ENCODE measurements around the gene IL1B.

Gene IL1B

DNA sequence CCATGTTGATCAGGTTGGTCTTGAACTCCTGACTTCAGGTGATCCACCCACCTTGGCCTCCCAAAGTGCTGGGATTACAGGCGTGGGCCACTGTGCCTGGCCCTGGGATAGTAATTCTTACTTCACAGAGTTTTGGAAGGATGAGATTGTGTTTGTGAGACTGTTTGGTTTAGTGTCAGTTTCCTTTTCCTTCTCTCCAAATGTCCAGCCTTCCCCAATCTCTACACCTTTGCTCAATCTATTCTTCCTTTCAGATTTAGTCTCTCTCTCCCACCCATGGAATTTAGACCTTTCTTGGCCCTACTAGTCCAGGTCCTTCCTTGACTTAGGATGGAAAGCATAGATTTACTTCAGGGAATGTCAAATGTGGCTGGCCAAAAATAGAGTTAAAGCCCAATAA lies 40.1 kb downstream of the IL1B start:
- no peak for DNase-seq (ENCODE audit: low read depth)

DNA sequence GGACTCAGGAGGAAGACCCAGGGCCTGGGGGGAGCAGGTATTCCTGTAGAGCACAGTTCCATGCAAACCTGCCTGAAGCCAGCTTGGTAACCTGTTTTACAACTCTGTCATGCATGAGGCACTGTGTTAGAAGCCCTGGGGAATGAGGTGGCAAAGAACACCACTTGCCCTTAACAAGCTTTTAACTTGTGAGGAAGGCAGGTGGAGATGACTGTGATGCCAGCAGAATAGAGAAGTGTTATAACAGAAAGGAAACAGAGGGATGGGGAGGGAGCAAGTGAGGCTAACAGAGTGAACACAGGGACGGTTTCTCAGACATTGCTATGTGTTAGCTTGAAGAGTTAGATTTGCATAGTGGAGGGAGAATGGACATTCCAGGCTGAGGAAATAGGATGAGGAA lies 40.8 kb downstream of the IL1B start:
- TF ChIP-seq, protein P1, sequence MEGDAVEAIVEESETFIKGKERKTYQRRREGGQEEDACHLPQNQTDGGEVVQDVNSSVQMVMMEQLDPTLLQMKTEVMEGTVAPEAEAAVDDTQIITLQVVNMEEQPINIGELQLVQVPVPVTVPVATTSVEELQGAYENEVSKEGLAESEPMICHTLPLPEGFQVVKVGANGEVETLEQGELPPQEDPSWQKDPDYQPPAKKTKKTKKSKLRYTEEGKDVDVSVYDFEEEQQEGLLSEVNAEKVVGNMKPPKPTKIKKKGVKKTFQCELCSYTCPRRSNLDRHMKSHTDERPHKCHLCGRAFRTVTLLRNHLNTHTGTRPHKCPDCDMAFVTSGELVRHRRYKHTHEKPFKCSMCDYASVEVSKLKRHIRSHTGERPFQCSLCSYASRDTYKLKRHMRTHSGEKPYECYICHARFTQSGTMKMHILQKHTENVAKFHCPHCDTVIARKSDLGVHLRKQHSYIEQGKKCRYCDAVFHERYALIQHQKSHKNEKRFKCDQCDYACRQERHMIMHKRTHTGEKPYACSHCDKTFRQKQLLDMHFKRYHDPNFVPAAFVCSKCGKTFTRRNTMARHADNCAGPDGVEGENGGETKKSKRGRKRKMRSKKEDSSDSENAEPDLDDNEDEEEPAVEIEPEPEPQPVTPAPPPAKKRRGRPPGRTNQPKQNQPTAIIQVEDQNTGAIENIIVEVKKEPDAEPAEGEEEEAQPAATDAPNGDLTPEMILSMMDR (IDR thresholded peaks at IDR 0.05; ENCODE audit: insufficient read depth, low read depth, low read length, missing control alignments) = peak; percentile 20
- H3K4me3 ChIP-seq (ENCODE audit: low read length) = no peak overlapping the region
- DNase-seq (ENCODE audit: low read depth) = peak; percentile 99

More for the DNA sequence above, 40.1 kb downstream of the IL1B start:
- TF ChIP-seq, protein P1 (IDR thresholded peaks at IDR 0.05; ENCODE audit: insufficient read depth, low read depth, low read length, missing control alignments) = no peak
- no peak overlapping the region for H3K4me3 ChIP-seq (ENCODE audit: low read length)

DNA sequence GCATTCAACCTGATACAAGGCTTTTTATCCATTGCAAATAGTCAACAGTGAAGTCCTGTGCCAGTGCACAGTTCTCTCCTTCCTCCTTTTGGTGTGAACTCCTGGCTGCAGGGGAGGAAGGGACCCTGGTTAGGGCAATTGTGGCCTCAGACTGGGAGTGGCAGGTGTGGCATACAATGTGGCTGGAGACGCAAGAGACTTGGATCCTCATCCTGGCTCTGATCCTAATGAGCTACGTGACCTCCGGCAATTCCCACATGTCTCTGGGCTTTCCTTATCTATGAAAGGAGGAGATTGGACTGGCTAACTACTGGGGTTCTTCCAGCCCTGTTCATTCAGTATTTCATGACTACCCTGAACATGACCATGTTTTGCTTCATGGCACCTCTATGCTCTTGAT lies 41.7 kb downstream of the IL1B start:
- no peak for DNase-seq (ENCODE audit: low read depth)
- TF ChIP-seq, protein P1 (IDR thresholded peaks at IDR 0.05; ENCODE audit: insufficient read depth, low read depth, low read length, missing control alignments) = no peak
- H3K4me3 ChIP-seq (ENCODE audit: low read length) = no peak overlapping the region

DNA sequence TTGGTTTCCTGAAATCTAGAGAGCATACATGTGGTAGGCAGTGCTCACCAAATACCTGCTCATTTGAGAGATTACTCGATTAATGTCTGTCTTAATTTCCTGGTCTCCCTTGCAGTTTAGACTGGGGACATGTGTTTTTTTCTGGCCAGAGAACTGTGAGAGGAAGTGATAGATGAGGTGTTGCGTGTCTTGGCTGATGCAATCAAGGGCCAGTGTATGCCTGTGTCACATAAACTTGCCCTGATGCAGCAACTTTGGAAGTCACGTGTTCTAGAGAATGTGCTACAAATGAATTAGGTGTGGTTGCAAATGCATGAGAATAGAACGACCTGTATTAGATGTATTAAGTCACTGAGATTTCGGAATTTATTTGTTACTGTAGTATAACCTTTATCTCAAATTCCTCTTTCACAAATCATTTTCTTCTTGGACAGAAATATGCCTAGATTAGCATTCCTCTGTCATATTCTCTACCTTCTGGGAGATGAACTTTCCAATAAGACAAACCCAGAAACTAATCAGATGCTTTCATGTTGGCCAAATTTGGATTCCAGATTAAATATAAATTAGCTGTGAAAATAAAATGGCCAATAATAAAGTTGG lies 42.3 kb downstream of the IL1B start:
- TF ChIP-seq, protein P1 (IDR thresholded peaks at IDR 0.05; ENCODE audit: insufficient read depth, low read depth, low read length, missing control alignments) = no peak
- DNase-seq (ENCODE audit: low read depth) = peak; percentile 99
- no peak overlapping the region for H3K4me3 ChIP-seq (ENCODE audit: low read length)

DNA sequence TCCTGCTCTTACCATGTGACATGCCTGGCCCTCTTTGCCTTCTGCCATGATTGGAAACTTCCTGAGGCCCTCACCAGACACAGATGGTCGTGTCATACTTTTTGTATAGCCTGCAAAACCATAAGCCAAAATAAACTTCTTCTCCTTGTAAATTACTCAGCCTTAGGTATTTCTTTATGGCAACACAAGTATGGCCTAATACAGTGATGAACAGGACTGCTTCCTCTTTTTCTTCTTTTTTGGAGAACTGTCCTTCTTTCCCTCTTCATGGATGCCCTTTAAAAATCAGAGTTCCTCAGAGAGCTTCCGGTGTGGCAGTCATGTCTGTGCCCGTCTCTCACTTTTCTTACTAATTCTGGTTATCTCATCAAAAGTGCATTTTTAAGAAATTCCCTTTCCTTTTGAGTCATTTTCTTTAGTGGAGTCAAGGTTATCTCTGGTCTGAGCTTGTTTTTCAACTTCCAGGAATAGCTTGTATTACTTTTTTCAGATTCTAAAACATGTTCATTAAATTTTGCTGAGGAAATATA lies 43.1 kb downstream of the IL1B start:
- peak; percentile 80 for DNase-seq (ENCODE audit: low read depth)
- TF ChIP-seq, protein P1 (IDR thresholded peaks at IDR 0.05; ENCODE audit: insufficient read depth, low read depth, low read length, missing control alignments) = no peak
- H3K4me3 ChIP-seq (ENCODE audit: low read length) = no peak overlapping the region

DNA sequence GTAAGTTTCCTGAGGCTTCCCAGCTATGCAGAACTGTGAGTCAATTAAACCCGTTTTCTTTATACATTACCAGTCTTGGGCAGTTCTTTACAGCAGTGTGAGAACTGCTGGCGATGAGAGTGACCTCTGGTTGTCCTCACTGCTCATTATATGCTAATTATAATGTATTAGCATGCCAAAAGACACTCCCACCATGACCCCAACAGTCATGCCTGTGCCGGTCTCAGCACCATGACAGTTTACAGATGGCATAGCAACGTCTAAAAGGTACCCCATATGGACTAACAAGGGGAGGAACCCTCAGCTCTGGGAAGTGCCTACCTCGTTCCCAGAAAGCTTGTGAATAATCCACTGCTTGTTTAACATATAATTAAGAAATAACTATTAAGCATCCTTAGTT lies 44.2 kb downstream of the IL1B start:
- no peak overlapping the region for H3K4me3 ChIP-seq (ENCODE audit: low read length)
- TF ChIP-seq, protein P1 (IDR thresholded peaks at IDR 0.05; ENCODE audit: insufficient read depth, low read depth, low read length, missing control alignments) = no peak
- DNase-seq (ENCODE audit: low read depth) = no peak

DNA sequence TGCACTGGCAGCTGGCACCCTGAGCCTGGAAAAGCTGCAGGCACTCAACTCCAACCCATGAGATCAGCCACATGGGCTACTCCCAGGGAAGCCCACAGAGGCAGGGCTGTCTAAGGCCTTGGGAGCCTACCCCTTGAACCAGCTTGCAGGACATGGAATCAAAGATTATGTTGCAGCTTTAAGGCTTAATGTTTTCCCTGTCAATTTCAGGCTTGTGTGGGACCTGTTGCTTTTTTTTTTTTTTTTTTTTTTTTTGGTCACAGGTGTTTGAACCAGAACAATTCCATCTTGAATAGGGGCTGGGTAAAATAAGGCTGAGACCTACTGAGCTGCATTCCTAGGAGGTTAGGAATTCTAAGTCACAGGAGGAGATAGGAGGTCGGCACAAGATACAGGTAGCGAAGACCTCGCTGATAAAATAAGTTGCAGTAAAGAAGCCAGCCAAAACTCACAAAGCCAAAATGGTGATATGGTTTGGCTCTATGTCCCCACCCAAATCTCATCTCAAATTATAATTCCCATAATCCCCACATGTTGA lies 44.8 kb downstream of the IL1B start:
- DNase-seq (ENCODE audit: low read depth) = no peak
- TF ChIP-seq, protein P1 (IDR thresholded peaks at IDR 0.05; ENCODE audit: insufficient read depth, low read depth, low read length, missing control alignments) = no peak
- no peak overlapping the region for H3K4me3 ChIP-seq (ENCODE audit: low read length)
